DOHH2 (cell line): ENCODE data around the gene IMMP2L.

Experiments
- H3F3A ChIP-seq: fragments of 200-600 bp; sonication (generic), shearing (Covaris generic); 2 replicates; pipeline ENCODE4 v1.6.0; 2016; ENCODE audit warnings: antibody characterized with exemption, mild to moderate bottlenecking; ENCODE audit not compliant: control insufficient read depth, insufficient read depth
- H3K27ac ChIP-seq: fragments of 200-600 bp; sonication (generic); 2 replicates; pipeline ENCODE4 v1.5.1; 2014; ENCODE audit warnings: low read depth, mild to moderate bottlenecking, low read length, moderate library complexity
- H3K27me3 ChIP-seq: fragments of 200-600 bp; sonication (generic); 2 replicates; pipeline ENCODE4 v1.6.1; 2014; ENCODE audit warnings: mild to moderate bottlenecking, low read length, mixed read lengths; ENCODE audit not compliant: control insufficient read depth
- H3K36me3 ChIP-seq: fragments of 200-600 bp; sonication (generic); 2 replicates; pipeline ENCODE4 v1.6.1; 2014; ENCODE audit warnings: mild to moderate bottlenecking, low read length, moderate library complexity, mixed read lengths; ENCODE audit not compliant: control insufficient read depth
- H3K4me1 ChIP-seq: fragments of 200-600 bp; sonication (generic); 2 replicates; pipeline ENCODE4 v1.6.1; 2014; ENCODE audit warnings: mild to moderate bottlenecking, low read length, mixed read lengths; ENCODE audit not compliant: control insufficient read depth
- H3K4me2 ChIP-seq: fragments of 200-600 bp; sonication (generic); 2 replicates; pipeline ENCODE4 v1.6.0; 2014; ENCODE audit warnings: mild to moderate bottlenecking, low read length, moderate library complexity
- H3K4me3 ChIP-seq: fragments of 200-600 bp; sonication (generic); 2 replicates; pipeline ENCODE4 v1.5.1; 2014; ENCODE audit warnings: mild to moderate bottlenecking, low read length, mixed read lengths
- H3K79me2 ChIP-seq: fragments of 200-600 bp; sonication (generic); 2 replicates; pipeline ENCODE4 v1.6.1; 2014; ENCODE audit warnings: mild to moderate bottlenecking, low read length, mixed read lengths; ENCODE audit not compliant: control insufficient read depth
- H3K9me2 ChIP-seq: fragments of 200-600 bp; sonication (generic); replicated peaks from 2 replicates; pipeline ENCODE4 v1.6.1; 2014; ENCODE audit warnings: mild to moderate bottlenecking, low read length, mixed read lengths; ENCODE audit not compliant: control insufficient read depth
- H3K9me3 ChIP-seq: fragments of 200-600 bp; sonication (generic); 2 replicates; pipeline ENCODE4 v1.6.1; 2014; ENCODE audit warnings: antibody characterized with exemption, low read length, mixed read lengths; ENCODE audit not compliant: control insufficient read depth, insufficient read depth
- H4K20me1 ChIP-seq: fragments of 200-600 bp; sonication (generic); 2 replicates; pipeline ENCODE4 v1.6.0; 2014; ENCODE audit warnings: low read depth, mild to moderate bottlenecking, antibody characterized with exemption, low read length, moderate library complexity; ENCODE audit not compliant: control insufficient read depth, insufficient read depth
- CTCF ChIP-seq: fragments of 200-600 bp; sonication (generic); IDR thresholded peaks from one replicate; pipeline ENCODE4 v1.5.1; 2014; ENCODE audit warnings: antibody characterized with exemption, mild to moderate bottlenecking, low read depth, low read length; ENCODE audit not compliant: poor library complexity, severe bottlenecking
- EZH2phosphoT487 ChIP-seq: fragments of 200-600 bp; sonication (generic); IDR thresholded peaks from 2 replicates; pipeline ENCODE4 v1.6.1; 2017; ENCODE audit warnings: borderline replicate concordance, mild to moderate bottlenecking, antibody characterized with exemption, low read length, moderate library complexity, mixed read lengths

IMMP2L gene

GRCh38 chr7:111137296-111138192, 424.7 kb downstream of the IMMP2L start:
- no peak overlapping the region for H3K27ac ChIP-seq
- no peaks in the 10 kb centered on the region for H3K27me3 ChIP-seq
- no peak overlapping the region for H3K4me3 ChIP-seq
- no peaks in the 10 kb centered on the region for H3K36me3 ChIP-seq
- H3K9me2 ChIP-seq, result no peaks in the 10 kb centered on the region
- no peaks in the 10 kb centered on the region for H4K20me1 ChIP-seq
- H3K4me2 ChIP-seq, result no peak overlapping the region
- TF ChIP-seq CTCF, result no peak
- TF ChIP-seq EZH2phosphoT487, result no peak
- H3K9me3 ChIP-seq, result no peaks in the 10 kb centered on the region
- no peaks in the 10 kb centered on the region for H3K79me2 ChIP-seq
- no peaks in the 10 kb centered on the region for H3F3A ChIP-seq
- H3K4me1 ChIP-seq, result peaks cover 11% of the 10 kb centered on the region

- Histone ChIP-seq H3K9me3 (no peaks in the 10 kb centered on the region), H3K27me3 (no peaks in the 10 kb centered on the region), H3K4me2 (no peak overlapping the region)
Measured at GRCh38 chr7:111132833-111133232, 429.5 kb downstream of the IMMP2L start.

GRCh38 chr7:111129435-111129834, 432.9 kb downstream of the IMMP2L start:
- H3K27me3 ChIP-seq, result no peaks in the 10 kb centered on the region
- H3K36me3 ChIP-seq, result no peaks in the 10 kb centered on the region
- no peaks in the 10 kb centered on the region for H4K20me1 ChIP-seq
- H3K79me2 ChIP-seq, result no peaks in the 10 kb centered on the region
- TF ChIP-seq CTCF (no peak), EZH2phosphoT487 (no peak)
- H3K4me3 ChIP-seq, result no peak overlapping the region
- H3K27ac ChIP-seq, result no peak overlapping the region
- H3K9me2 ChIP-seq, result no peaks in the 10 kb centered on the region
- H3K4me2 ChIP-seq, result no peak overlapping the region
- H3K4me1 ChIP-seq, result no peaks in the 10 kb centered on the region
- no peaks in the 10 kb centered on the region for H3F3A ChIP-seq
- H3K9me3 ChIP-seq, result no peaks in the 10 kb centered on the region

More at GRCh38 chr7:111132833-111133232, 429.5 kb downstream of the IMMP2L start:
- no peaks in the 10 kb centered on the region for H3K79me2 ChIP-seq
- H3K4me1 ChIP-seq, result peaks cover 1% of the 10 kb centered on the region
- no peaks in the 10 kb centered on the region for H3K36me3 ChIP-seq
- no peaks in the 10 kb centered on the region for H4K20me1 ChIP-seq
- no peaks in the 10 kb centered on the region for H3K9me2 ChIP-seq
- no peak overlapping the region for H3K27ac ChIP-seq
- TF ChIP-seq EZH2phosphoT487 (no peak), CTCF (no peak)
- H3K4me3 ChIP-seq, result no peak overlapping the region
- no peaks in the 10 kb centered on the region for H3F3A ChIP-seq
